ENCODE data around the gene STAT1.
"Not testable (repeated sequence)": the region's sequence is repeated elsewhere in the genome, so short reads cannot be mapped to it uniquely, and the experiment has no call there.

The STAT1 gene

DNA sequence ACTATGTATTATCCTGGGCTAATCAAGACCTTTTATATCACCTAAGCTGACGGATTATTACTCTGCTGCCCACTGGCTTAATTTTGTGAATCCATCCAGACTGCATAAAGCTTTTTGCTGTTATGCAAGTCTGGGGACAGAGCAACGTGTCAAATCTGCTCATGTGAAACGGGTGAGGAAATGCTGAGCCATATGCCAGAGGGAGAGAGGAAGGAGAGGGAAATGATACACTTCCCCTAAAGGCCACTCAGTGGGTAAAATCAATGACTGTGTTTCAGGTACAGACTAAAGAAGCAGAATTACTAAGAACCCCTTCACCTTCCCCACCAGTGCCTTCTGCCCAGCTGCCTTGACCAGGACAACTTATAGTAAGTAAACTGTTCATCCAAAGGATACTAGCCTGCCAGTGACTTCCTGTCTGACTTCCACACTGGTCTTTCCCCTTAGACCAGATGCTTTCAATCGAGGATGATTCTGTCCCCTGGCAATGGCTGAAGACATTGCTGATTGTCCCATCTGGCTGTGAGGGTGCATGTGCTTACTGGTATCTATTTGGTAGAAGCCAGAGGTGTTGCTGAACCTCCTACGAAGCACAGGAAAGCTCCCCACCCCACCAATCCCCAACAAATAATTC, 43.0 kb downstream of the STAT1 start:
- no peak overlapping the region for H3K4me3 ChIP-seq (ENCODE audit: low read length)
- DNase-seq (ENCODE audit: low read depth, low spot score): no peak

DNA sequence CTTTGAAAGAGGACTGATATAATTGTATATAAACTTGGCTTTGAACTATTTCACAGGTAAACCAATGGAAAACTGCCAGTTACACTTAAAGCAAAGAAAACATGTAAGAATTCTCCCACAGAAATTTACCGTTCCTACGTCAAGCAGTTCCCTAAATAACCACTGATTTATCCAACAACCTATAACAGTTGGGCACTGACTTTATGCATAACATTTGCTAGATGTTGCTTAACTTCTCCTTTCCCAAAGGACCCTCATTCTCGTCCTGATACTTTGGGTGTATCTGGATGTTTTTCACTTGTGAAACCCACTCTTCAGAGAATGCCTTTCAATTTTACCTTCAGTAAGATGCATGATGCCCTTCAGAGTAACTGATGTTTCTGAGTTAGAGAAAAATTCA, 43.8 kb downstream of the STAT1 start:
- DNase-seq (ENCODE audit: low read depth, low spot score): no peak
- no peak overlapping the region for H3K4me3 ChIP-seq (ENCODE audit: low read length)

DNA sequence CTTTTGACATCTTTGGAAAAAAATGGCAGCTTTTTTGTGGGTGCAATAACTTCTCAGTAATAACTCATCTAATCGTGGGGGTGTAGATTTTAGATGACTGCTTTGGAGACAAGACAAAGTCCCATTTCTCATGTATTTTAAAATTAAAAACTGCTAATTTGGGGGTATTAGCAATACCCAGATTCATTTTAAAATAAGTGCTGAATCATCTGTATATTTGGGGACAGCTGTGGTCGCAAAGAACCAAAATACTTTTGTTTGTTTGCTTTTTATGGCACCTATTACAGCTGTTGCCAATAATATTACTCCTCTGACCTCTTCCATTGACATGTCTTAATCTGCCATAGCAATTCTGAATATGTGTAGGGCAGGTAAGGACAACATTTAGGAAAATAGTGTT, 45.4 kb downstream of the STAT1 start:
- H3K4me3 ChIP-seq (ENCODE audit: low read length): no peak overlapping the region
- no peak for DNase-seq (ENCODE audit: low read depth, low spot score)

DNA sequence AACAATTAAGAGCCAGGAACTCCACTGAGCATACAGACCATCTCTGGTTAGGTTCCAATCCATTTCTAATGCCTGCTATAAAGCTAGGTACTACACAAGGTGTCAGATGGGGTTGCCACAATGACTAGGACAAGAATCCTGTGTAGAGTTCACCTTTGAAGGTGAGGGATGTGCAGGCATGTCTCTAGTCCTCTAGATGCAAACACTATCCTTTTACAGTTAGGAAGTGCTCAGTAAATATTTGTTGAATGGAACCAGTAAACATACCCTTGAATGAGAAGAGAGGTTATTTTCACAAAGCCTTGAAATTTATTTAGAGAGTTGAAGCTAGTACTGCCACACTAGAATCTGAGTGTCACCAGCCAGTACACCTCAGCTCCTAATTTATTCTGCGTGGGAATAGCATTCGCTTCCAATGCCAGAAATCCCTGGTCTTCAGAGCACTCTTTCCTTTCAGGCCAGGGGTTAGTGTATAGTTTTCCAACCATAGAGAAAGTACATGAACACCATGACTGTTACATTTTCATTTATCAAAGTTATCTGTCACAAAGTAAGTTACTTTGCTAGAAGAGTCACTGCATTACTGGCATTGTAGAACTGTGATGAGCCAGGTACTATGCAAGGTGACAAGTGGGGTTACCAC, 48.3 kb downstream of the STAT1 start:
- no peak for DNase-seq (ENCODE audit: low read depth, low spot score)
- no peak overlapping the region for H3K4me3 ChIP-seq (ENCODE audit: low read length)

DNA sequence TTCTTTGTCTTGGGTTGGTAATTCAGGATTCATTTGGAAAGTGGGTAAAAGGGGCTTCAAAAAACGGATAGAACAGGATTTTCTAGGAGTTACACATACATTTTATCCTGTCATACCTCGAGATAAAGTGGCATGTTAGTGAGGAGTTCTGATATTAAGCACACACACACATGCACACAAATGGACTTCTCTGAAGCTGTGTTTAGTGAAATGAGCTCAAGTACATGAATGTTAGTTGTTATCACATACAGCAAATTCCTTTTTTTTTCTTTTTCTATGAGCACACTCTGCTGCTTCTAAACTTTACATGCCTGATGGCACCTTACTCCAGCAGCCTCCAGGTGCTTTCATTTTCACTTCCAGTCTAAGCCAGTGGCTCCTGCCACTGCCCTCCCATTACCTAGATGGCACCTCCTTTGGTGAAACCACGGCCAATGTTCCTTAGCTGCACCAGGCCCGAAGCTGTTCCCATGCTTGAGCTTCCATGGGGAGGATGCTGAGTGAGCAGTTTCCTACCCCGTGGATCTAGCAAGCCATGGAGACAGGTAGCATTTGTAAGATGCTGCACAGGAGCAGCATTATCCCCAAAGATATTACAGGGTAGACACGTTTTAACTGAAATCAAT, 49.7 kb downstream of the STAT1 start:
- no peak overlapping the region for H3K4me3 ChIP-seq (ENCODE audit: low read length)
- no peak for DNase-seq (ENCODE audit: low read depth, low spot score)

DNA sequence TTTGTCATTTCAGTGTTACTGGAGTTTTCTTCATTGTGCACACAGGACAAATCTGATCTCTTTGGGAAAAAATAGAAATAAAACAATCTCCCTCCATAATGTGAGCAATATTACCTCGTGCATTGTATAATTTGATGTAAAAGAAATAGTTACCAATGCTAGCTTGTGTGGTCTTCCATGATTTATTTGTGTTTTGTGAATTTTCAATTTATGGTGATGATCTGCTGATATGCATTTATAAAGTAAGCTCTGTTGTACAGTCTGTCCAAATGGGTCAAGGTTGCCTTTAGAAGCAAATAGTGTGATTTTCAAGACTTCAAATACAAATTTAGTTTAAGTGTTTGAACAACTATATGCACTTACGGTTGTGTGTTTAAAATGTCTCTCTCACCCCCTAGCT, 50.9 kb downstream of the STAT1 start:
- H3K4me3 ChIP-seq (ENCODE audit: low read length): no peak overlapping the region
- DNase-seq (ENCODE audit: low read depth, low spot score): no peak

DNA sequence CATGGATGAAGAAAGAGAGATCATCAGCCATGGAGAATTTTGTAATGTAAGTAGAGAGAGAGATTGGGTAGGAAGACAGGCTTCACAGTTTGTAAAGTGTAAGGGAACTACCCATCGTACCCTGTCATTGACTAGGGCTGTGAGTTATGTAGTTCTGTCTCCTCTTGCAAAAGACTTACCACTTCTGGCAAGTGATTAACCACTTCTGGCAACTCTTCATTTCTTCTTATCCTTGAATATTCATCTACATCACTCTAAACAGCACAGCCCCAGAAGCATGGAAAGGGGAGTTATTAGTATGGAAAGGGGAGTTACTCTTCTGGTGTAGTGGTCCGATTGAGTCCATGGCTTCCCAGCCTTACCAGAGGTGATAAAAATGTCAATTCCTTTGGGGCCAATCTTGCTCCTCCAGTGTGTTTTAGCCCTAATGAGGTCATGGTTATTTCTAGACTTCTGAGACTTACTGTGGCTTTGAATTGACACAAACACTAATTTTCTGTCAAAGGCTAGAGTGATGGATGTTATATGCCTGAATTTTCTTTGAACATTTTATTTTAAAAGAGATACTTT, 52.0 kb downstream of the STAT1 start:
- DNase-seq (ENCODE audit: low read depth, low spot score): no peak
- H3K4me3 ChIP-seq (ENCODE audit: low read length): no peak overlapping the region

DNA sequence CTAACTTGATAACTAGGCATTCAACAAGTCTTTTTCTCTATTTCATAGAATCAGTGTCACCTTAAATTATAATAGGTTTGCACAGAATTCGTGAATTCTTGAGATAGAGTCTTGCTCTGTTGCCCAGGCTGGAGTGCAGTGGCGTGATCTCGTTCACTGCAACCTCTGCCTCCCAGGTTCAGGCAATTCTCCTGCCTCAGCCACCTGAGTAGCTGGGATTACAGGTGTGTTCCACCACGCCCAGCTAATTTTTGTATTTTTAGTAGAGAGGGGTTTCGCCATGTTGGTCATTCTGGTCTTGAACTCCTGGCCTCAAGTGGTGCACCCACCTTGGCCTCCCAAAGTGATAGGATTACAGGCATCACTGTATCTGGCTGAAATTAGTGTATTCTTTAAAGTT, 52.9 kb downstream of the STAT1 start:
- H3K4me3 ChIP-seq (ENCODE audit: low read length); DNase-seq (ENCODE audit: low read depth, low spot score): not testable (repeated sequence)

DNA sequence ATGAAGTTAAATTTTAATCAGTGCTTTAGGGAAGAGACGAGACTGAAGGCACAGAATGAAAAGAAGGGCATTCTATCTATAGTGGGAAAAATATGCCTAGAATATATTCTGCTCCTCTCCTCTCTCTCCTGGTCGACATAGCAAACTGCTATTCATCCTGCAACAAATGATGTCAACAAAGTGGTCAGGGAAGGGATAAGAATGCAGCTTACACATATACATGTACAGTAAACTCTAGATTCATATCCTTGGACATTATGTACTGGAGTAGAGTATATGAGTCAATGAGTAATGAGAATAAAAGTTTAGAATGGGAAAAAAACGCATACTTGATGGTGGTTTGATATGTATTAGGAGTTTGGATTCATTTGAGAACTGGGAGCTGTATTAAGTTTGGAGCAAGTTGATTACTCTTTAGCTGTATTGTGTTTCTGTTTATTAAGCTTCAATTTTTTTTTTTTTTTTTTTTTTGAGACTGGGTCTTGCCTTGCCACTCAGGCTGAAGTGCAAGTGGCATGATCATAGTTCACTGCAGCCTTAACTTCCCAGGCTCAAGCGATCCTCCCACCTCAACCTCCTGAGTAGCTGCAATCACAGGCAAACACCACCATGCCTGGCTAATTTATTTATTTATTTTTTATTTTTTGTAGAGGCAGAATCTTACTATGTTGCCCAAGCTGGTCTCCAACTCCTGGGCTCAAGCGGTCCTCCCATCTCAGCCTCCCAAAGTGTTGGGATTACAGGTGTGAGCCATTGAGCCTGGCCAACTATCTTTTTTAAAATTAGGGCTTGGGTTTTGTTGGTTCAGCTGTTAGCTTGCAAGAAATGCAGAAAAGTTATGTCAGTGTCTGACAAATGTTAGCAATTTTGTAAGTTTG, 53.8 kb downstream of the STAT1 start:
- no peak for DNase-seq (ENCODE audit: low read depth, low spot score)

DNA sequence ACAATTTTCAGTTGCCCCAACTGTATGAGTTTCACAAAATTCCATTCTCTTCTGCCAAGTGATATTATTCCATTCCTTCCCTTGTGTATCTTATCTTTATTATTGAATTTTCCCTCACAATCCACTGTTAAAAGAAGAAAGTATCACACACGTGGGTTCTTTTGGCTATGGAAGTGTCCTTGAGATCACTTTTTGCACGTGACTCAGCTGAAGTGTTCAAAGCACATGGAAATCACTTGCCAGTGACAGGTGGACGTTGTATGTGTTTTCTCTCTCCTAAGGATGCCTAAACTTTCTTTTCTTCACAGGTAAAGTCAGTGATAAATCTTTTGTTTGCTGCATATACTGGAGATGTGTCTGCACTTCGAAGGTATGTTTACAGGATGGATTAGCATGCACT, 60.7 kb downstream of the STAT1 start:
- H3K4me3 ChIP-seq (ENCODE audit: low read length): no peak overlapping the region
- DNase-seq (ENCODE audit: low read depth, low spot score): no peak

More for the DNA sequence above, 53.8 kb downstream of the STAT1 start:
- H3K4me3 ChIP-seq (ENCODE audit: low read length): no peak overlapping the region

DNA sequence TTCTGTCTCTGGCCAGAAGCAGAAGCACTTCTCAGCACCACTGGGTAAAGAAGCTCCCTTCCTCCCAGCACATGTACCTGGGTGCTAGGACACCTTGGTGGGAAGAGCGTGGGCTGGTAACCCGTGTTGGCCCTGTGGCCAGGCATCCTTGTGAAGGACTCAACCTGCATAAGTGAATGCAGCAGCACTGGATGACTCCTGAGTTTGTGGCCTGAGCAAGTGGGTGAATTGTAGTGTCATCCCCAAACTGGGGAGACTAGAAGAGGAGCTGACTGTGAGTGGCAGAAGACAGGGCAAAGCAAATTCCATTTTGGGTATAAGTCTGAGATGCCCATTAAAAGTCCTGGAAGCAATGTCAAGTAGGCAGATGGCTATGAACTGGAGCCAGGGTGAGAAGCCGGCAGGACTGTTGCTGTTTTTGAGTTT, 63.4 kb downstream of the STAT1 start:
- no peak for DNase-seq (ENCODE audit: low read depth, low spot score)
- no peak overlapping the region for H3K4me3 ChIP-seq (ENCODE audit: low read length)

DNA sequence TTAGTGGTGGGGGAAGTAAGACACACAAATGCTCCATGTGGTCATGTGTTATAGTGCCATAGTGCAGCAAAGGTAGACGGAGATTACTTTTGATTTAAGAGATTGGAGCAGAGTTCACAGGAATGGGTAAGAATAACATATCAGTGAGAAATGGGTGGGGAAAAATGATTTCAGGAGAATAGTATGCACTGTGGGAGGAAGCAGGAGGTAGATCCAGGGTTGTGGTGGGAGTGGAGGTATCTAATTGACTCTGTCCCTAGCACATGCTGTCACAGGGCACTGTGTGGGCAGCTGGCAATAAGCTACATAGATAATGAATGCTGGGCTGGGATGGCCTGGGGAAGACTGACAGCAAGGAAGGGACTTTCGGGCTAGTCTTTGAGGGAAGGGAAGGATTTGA, 65.3 kb downstream of the STAT1 start:
- DNase-seq (ENCODE audit: low read depth, low spot score): no peak
- H3K4me3 ChIP-seq (ENCODE audit: low read length): no peak overlapping the region

DNA sequence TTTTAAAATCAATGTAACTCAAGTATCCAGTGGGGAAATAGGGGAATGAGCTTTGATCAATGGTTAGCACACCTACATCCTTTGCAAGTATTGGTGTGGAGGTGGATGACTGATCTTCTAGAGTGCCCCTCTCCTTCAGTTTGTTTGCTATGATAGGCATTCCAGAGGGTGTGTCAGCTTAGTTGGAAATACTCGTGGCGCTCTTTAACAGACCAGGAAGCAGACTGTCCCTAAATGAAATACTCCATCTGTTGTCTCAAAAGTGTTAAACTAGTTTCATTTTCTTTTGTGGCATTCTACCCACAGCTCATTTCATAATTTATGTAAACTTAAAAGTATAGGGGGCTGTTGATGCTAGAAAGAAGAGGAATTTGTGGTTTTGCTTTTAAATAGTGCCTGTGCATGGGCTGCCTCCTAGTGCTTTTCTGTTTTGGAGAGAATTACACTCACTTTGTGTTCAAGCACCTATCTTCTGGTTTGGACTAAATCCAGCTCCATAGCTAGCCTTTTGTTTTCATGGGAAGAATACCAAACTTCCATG, 66.2 kb downstream of the STAT1 start:
- DNase-seq (ENCODE audit: low read depth, low spot score): peak; percentile 84
- H3K4me3 ChIP-seq (ENCODE audit: low read length): peak overlapping the region; percentile 11; the same call in 1 of the 2 replicates

DNA sequence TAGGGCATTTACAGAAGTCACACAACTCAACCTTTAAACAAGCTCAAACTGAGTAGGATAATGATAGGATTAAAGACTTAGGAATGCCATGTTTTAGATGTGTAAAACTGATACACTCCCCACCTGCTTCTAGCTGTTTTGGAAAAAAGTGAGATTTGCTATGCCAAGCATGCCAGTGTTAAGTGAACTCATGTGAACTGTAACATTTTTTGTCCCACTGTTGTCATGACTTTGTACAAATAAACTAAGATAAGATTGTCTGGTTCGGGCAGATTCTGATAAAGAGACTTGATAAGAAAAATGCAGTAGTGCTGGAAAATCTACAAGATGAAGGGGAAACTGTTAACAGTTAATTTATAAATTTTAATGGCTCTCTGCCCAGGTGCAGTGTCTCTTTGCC, 66.8 kb downstream of the STAT1 start:
- H3K4me3 ChIP-seq (ENCODE audit: low read length): no peak overlapping the region
- DNase-seq (ENCODE audit: low read depth, low spot score): peak; percentile 12

DNA sequence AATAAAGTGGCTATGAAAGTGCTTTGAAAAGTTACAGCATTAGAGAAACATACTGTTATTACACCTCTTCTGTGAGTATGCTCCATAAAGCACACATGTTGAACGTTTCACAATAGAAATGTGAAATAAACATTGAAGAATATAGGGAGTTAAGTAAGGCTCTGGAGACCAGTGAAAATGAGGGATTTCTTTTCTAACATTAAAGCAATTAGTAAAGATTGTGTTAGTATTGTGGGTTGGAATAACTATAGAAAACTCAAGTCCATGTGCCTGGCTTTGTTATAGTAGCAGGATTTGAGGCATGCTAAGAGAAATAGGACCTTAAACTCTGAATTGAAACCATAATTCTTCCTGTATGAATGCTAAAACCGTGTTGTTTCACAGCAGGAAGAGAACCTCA, 70.3 kb downstream of the STAT1 start:
- H3K4me3 ChIP-seq (ENCODE audit: low read length): no peak overlapping the region
- no peak for DNase-seq (ENCODE audit: low read depth, low spot score)

DNA sequence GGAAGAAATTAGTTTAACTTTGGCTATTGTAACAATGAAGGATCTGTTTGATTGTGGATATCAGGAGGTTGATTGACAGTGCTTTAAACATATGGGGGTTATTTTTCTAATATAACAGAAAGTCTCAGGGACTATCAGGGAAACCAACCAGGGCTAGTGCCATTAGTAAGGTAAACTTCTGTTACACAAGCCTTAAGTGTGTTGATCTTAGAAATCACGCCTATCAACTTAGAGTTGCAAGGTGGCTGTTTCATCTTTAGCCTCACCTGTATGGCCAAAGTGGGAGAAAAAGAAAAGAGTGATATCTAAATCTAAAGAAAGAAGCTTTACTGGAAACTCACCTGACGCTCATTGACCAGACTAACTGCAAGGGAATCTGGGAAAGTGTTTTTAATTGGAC, 71.3 kb downstream of the STAT1 start:
- no peak for DNase-seq (ENCODE audit: low read depth, low spot score)
- H3K4me3 ChIP-seq (ENCODE audit: low read length): no peak overlapping the region

DNA sequence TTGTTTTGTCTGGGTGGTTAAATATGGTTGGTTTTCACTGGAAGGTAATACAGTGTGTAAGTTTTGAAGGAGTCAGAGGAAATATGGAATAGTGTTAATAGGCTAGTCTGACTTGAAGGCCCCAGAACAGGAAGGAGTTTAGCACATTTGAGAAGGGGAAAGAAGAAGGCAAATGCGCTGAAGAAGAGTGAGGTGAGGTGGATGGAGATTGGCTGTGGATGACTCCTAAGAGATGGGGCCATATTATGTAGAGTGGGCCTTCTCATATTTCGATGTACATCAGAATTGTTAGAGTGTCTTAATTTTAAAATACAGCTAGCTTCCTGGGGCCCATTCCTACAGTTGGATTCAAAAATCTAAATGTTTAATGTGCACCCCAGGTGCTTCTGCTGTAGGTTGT, 72.4 kb downstream of the STAT1 start:
- DNase-seq (ENCODE audit: low read depth, low spot score): no peak
- no peak overlapping the region for H3K4me3 ChIP-seq (ENCODE audit: low read length)

DNA sequence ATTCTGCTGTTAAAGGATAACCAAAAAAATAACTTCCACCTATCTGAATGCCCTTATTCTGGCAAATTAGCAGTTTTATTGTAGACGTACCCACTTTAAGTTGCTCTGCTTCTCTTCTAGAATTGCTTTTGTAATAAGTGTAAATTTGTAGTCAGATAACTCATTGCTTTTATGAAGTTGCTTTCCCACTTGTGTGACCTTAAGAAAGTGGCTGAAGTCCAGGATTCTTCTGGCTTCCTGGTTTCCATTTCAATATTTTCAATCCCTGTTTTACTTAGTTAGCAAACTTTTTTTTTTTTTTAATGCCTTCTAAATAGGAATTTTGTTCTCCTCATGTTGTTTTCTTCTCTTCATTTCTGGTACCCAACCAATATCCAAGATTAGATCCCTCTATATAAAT, 73.5 kb downstream of the STAT1 start:
- DNase-seq (ENCODE audit: low read depth, low spot score): no peak
- H3K4me3 ChIP-seq (ENCODE audit: low read length): no peak overlapping the region

DNA sequence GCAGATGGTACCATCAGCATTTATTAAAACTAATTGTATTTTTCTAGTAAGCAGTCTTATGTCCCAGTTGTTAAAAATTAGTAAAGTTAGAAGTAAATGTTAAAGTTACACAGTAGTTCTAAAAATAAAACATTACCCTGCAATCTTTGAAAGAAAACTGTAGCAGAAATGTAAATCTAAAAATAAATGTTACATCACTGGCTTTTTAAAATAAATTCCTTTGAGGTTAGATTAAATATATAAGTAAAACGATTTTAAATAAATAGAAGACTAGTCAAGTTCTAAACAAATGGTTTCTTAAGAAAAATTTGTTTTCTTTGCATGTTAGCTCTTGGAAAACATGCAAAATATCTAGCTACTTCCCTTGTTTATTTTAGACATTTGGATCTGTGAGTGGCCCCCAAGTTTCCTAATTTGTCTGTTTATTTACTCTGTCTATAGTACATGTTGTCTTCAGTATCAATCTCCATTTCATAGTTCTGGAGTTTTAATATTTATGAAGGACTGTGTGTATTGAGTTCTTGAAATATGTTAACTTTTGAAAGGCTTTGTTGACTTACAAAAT, 75.1 kb downstream of the STAT1 start:
- no peak for DNase-seq (ENCODE audit: low read depth, low spot score)
- no peak overlapping the region for H3K4me3 ChIP-seq (ENCODE audit: low read length)

Data from Jurkat, Clone E6-1 (cell line).